Measurements from ENCODE around the gene IPO5. TPM values are rescaled to one million over a fixed set of nuclear protein-coding genes. Genes with fewer than 3 reads are reported as not detected.
"Not testable (repeated sequence)": the region's sequence is repeated elsewhere in the genome, so short reads cannot be mapped to it uniquely, and the experiment has no call there.

IPO5 gene
- total RNA-seq, 2 donors from 2014 or later, result 166 to 246 TPM

DNA sequence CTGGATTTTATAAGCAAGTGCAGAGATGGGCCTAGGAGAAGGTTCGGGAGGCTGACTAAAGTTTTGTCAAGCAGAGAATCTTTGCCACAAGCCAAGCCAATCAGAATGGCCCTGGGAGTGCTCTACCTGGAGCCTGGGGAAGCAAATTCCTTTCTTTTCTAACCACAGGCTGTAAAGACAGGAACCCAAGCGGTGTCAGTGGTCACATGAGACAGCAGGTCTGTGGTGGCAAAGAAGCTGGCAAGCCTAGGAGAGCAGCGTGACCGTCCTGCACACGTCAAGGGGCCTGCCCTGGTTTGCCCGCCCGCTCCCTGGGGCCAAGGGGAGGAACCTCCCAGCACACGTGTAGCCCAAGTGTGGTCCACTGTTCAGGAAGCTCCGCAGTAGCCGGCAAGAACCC is 90.8 kb downstream of the IPO5 start:
- H3K4me1 Mint-ChIP-seq, result no peaks in the 10 kb centered on the region
- no peaks in the 10 kb centered on the region for H3K36me3 Mint-ChIP-seq (ENCODE audit: low read depth)
- no peak overlapping the region for H3K27ac Mint-ChIP-seq
- H3K27me3 Mint-ChIP-seq, result peaks cover 4% of the 10 kb centered on the region
- ATAC-seq (replicated peaks), result no peak
- no peaks in the 10 kb centered on the region for H3K9me3 Mint-ChIP-seq
- no peak overlapping the region for H3K4me3 Mint-ChIP-seq

DNA sequence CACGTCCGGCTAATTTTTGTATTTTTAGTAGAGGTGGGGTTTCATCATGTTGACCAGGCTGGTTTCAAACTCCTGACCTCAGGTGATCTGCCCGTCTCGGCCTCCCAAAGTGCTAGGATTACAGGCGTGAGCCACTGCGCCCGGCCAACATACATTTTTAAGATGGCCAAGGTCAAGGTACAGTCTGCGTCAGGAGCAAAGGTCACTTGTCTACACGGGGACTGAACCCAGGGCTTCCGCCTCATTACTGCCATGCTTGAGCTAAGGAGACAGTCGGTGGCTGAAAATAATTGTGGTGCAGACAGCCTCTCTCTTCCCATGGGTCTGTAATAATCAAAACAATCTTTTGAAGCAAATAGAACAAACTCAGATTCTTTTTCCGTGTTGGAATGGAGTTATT is 94.3 kb downstream of the IPO5 start:
- H3K4me3 Mint-ChIP-seq; H3K9me3 Mint-ChIP-seq; ATAC-seq (replicated peaks); H3K4me1 Mint-ChIP-seq; H3K27ac Mint-ChIP-seq; H3K27me3 Mint-ChIP-seq; H3K36me3 Mint-ChIP-seq (ENCODE audit: low read depth): not testable (repeated sequence)

DNA sequence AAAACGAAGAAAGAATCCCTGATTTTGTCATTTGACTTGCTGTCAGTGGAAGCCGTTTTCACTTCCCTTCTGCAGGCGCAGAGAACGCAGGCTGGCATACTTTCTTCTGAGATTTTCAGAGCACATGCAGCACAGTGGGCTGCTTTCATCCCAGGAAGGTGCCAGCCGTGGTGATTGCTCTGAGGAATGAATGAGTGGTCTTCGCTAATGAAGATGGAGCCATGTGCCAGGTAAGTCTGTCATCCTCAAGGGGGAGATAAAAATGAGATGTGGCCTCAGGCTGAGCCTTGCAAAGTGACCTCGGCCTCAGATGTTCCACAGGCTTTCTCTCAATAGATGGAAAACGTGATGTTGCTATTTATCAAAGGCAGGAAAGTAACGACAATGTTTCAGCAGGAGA is 94.8 kb downstream of the IPO5 start:
- Mint-ChIP-seq H3K4me3 (no peak overlapping the region), H3K27ac (no peak overlapping the region), H3K4me1 (no peaks in the 10 kb centered on the region), H3K9me3 (no peaks in the 10 kb centered on the region), H3K27me3 (peaks cover 4% of the 10 kb centered on the region), H3K36me3 (ENCODE audit: low read depth) (no peaks in the 10 kb centered on the region)
- ATAC-seq (replicated peaks), result no peak

DNA sequence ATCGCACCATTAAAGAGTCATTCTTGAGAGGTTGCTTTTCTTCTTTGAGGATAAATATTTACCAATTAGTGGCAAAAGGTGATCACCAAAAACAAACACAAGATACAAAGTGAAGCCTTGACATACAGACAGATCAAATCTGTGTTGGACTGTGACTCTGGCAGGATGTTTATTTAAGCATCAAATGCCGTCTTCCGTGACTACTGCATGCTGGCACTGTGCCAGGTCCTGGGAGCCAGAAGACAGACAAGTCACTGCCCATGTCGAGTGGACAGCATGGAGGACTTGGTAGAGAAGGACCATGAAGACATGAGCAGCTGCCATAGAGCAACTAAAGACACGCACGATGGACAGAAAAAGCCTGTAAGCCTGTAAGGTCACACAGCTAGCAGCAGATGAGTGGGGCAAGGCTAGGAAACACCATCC is 96.6 kb downstream of the IPO5 start:
- Mint-ChIP-seq H3K27ac (no peak overlapping the region), H3K4me1 (no peaks in the 10 kb centered on the region), H3K4me3 (no peak overlapping the region), H3K9me3 (no peaks in the 10 kb centered on the region), H3K36me3 (ENCODE audit: low read depth) (no peaks in the 10 kb centered on the region), H3K27me3 (peaks cover 12% of the 10 kb centered on the region)
- ATAC-seq (replicated peaks), result no peak

DNA sequence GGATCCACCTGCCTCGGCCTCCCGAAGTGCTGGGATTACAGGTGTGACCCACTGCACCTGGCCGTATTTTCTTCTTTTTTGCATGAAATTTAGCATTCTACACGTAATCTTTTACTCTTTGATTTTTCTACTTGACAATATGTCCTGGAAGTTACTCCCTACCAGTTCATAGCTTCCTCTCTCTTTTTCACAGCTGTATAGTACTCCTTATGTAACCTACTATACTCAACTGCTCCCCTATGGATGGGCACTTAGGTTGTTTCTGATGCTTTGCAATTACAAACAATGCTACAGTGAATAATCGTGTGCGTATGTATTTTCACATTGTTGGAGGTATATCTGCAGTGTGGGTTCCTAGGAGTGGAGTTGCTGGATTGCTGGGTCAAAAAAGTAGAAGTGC is 98.9 kb downstream of the IPO5 start:
- H3K4me1 Mint-ChIP-seq, result no peaks in the 10 kb centered on the region
- H3K27ac Mint-ChIP-seq, result no peak overlapping the region
- no peaks in the 10 kb centered on the region for H3K9me3 Mint-ChIP-seq
- peaks cover 23% of the 10 kb centered on the region for H3K27me3 Mint-ChIP-seq
- no peak for ATAC-seq (replicated peaks)
- H3K36me3 Mint-ChIP-seq (ENCODE audit: low read depth), result no peaks in the 10 kb centered on the region
- no peak overlapping the region for H3K4me3 Mint-ChIP-seq

DNA sequence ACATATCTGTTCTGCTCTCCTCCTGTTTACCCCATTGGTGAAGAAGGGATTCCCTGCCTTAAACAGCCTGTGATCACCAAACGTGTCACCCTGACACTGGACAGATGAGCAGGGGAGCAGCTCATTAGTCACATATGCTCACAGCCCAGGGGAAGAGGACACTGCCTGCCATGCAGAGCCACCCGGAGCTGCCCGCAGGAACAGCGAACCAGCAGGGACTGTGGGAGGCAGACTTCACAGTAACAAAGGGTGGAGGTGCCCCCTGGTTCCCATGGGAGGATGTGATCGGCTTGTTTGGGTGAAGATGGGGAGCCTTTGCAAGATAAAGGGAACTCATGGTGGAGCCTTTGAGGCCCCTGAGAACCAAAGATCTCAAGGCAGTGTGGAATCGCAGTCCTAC is 100.8 kb downstream of the IPO5 start:
- peaks cover 23% of the 10 kb centered on the region for H3K27me3 Mint-ChIP-seq

DNA sequence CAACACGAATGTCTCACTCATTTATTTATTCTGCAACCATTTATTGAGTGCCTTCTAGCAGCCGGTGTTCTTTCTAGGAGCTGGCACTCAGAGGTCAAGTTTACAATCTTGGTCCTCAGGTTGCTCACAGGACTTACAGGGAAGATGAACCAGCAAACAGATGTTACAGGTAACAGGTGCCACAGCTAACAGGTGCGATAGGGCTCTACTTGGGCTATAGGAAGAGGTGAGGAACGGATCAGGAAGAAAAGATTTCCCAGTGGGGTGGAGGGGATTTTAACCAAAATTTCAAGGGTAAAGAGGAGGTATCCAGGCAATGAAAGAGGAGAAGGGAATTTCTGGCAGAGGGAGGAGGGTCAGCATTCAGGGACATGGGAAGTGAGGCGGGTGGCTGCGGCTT is 102.1 kb downstream of the IPO5 start:
- Mint-ChIP-seq H3K27ac (no peak overlapping the region), H3K36me3 (ENCODE audit: low read depth) (no peaks in the 10 kb centered on the region), H3K4me3 (no peak overlapping the region), H3K9me3 (no peaks in the 10 kb centered on the region), H3K27me3 (peaks cover 23% of the 10 kb centered on the region), H3K4me1 (no peaks in the 10 kb centered on the region)
- ATAC-seq (replicated peaks), result no peak

More for the DNA sequence above, 100.8 kb downstream of the IPO5 start:
- H3K4me3 Mint-ChIP-seq, result no peak overlapping the region
- H3K36me3 Mint-ChIP-seq (ENCODE audit: low read depth), result no peaks in the 10 kb centered on the region
- ATAC-seq (replicated peaks), result no peak
- no peak overlapping the region for H3K27ac Mint-ChIP-seq
- H3K4me1 Mint-ChIP-seq, result no peaks in the 10 kb centered on the region
- no peaks in the 10 kb centered on the region for H3K9me3 Mint-ChIP-seq

DNA sequence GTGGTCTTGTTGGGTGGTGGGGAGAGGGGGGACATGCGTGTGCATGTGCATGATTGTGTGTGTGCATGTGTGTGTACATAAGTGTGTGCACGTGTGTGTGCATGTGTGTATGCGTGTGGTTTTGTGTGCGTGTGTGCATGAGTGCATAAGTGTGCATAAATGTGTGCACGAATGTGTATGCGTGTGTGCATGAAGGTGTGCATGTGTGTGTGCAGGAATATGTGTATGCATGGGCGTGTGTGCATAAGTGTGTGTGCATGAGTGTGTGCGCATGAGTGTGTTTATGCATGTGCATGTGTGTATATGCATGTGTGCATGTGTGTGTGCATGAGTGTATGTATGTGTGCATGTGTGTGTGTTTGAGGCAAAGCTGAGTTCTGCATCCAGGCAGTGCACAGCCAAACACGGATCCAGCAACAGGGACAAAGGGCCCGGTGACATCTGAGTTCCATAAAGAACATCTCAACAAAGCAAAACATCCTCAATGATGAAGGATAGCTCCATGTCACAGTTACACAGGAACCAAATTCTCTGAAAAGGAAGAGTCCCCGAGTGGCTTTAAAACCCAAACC is 103.5 kb downstream of the IPO5 start:
- Mint-ChIP-seq H3K9me3 (no peaks in the 10 kb centered on the region), H3K4me1 (no peaks in the 10 kb centered on the region), H3K4me3 (no peak overlapping the region), H3K27me3 (peaks cover 23% of the 10 kb centered on the region), H3K36me3 (ENCODE audit: low read depth) (no peaks in the 10 kb centered on the region), H3K27ac (no peak overlapping the region)
- ATAC-seq (replicated peaks), result no peak

DNA sequence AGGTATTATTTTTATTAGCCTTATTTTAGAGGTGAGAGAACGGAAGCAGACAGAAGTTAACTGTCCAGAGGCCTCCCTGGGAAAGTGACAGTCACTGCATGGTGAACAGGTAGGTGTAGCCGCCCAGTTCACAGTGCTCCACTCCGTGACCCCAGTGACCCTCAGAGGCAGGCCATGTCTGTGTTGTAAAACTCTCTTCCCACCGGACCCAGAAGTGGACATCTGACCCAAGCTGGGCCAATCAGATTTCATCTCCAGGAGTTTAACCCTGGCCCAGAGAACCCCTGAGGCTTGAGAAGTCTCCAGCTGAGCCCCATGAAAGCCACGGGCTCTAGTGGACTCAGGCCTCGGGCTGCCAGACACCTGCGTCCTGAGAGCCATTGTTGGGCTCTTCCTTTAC is 105.8 kb downstream of the IPO5 start:
- no peak overlapping the region for H3K4me3 Mint-ChIP-seq
- H3K27ac Mint-ChIP-seq, result no peak overlapping the region
- H3K27me3 Mint-ChIP-seq, result peaks cover 13% of the 10 kb centered on the region
- H3K4me1 Mint-ChIP-seq, result no peaks in the 10 kb centered on the region
- H3K36me3 Mint-ChIP-seq (ENCODE audit: low read depth), result no peaks in the 10 kb centered on the region
- no peaks in the 10 kb centered on the region for H3K9me3 Mint-ChIP-seq
- ATAC-seq (replicated peaks), result no peak

DNA sequence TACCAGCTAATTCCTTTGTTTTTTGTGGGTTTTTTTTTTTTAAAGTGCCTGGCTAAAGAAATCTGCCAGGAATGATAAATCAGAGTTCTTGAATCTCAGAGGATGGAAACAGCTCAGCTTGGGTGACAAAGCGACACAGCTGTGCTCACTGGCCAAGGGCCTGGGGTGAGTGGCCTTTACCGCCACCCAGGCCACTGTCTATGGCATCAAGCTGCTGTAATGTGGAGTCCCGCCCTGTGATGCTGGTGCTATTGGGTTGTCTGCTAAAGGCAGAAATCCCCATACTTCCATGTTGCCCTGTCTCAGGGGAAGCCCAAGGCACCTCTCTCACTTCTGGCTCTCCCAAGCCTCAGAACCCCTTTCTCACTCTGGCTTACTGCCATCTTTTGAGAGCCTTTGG is 106.8 kb downstream of the IPO5 start:
- Mint-ChIP-seq H3K9me3 (no peaks in the 10 kb centered on the region), H3K36me3 (ENCODE audit: low read depth) (no peaks in the 10 kb centered on the region), H3K4me3 (no peak overlapping the region), H3K27ac (no peak overlapping the region), H3K4me1 (no peaks in the 10 kb centered on the region), H3K27me3 (peaks cover 9% of the 10 kb centered on the region)
- ATAC-seq (replicated peaks), result no peak

DNA sequence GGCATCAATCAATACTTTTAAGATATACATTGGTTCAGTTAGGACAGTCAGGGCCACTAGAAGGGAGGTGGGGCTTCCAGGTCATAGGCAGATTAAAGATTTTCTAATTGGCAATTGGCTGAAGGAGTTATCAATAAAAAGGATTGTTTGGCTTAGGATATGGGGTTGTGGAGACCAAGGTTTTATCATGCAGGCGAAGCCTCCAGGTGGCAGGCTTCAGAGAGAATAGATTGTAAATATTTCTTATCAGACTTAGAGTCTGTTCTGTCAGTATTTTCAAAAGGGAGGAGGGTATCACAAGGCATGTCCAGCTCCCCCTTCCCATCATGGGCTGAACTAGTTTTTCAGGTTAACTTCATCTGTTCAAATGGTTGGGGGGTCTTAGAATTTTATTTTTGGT is 112.0 kb downstream of the IPO5 start:
- H3K27ac Mint-ChIP-seq, result no peak overlapping the region
- H3K4me3 Mint-ChIP-seq, result no peak overlapping the region
- no peak for ATAC-seq (replicated peaks)
- H3K9me3 Mint-ChIP-seq, result no peaks in the 10 kb centered on the region
- no peaks in the 10 kb centered on the region for H3K4me1 Mint-ChIP-seq
- peaks cover 8% of the 10 kb centered on the region for H3K27me3 Mint-ChIP-seq
- no peaks in the 10 kb centered on the region for H3K36me3 Mint-ChIP-seq (ENCODE audit: low read depth)

DNA sequence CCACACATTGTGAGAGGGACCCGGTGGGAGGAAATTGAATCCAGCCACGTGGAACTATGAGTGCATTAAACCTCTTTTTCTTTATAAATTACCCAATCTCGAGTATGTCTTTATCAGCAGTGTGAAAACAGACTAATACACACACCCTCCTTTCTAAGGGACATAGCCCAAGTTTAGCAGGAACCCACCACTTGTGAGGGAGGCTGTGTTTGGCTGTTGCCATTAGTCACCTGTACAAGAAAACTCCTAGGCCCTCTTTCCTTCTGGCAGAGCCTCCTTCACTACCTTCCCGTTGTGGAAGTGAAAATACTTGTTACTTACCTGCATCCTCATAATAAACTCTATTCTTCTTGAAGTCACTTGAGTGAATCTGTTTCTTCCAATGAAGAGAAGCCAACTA is 113.2 kb downstream of the IPO5 start:
- Mint-ChIP-seq H3K4me1 (no peaks in the 10 kb centered on the region), H3K9me3 (no peaks in the 10 kb centered on the region), H3K27ac (no peak overlapping the region), H3K27me3 (peaks cover 8% of the 10 kb centered on the region), H3K36me3 (ENCODE audit: low read depth) (no peaks in the 10 kb centered on the region), H3K4me3 (no peak overlapping the region)
- no peak for ATAC-seq (replicated peaks)

DNA sequence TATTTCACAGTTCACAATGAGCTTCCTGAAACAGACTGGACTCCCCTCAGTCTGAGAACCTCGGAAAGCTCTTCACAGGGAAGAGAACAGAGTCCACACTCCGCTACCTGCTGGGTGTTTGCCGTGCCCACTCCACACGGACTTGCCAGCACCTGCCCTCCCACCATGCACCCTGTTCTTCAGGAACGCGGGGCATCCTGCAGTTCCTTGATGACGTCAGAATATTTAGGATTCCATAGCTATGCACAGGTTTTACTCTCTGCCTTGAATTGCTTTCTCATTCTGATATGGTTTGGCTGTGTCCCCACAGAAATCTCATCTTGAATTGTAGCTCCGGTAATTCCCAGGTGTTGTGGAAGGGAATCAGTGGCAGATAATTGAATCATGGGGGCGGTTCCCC is 115.0 kb downstream of the IPO5 start:
- ATAC-seq (replicated peaks), result no peak
- H3K9me3 Mint-ChIP-seq, result no peaks in the 10 kb centered on the region
- H3K4me3 Mint-ChIP-seq, result no peak overlapping the region
- H3K36me3 Mint-ChIP-seq (ENCODE audit: low read depth), result no peaks in the 10 kb centered on the region
- peaks cover 8% of the 10 kb centered on the region for H3K27me3 Mint-ChIP-seq
- no peaks in the 10 kb centered on the region for H3K4me1 Mint-ChIP-seq
- no peak overlapping the region for H3K27ac Mint-ChIP-seq

DNA sequence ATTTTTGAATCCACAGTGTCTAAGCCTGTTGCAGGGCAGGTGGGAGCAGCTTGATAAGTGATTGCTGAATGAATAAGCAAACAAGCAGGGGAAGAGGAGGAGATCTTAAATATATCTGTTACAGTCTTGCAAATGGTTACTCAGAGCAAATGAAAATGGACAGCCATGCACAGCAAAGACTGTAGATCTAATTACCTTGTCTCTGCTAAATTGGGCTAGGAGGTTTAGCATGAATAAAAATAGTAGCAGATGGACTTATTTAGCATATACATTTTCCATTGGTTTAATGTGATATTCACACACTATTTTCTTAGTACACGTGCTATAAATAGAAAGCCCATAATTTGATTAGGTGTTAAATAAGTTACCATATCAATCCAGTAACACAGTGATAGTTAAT is 116.5 kb downstream of the IPO5 start:
- no peak for ATAC-seq (replicated peaks)
- Mint-ChIP-seq H3K9me3 (no peaks in the 10 kb centered on the region), H3K4me1 (no peaks in the 10 kb centered on the region), H3K27ac (no peak overlapping the region), H3K4me3 (no peak overlapping the region), H3K36me3 (ENCODE audit: low read depth) (no peaks in the 10 kb centered on the region), H3K27me3 (peaks cover 11% of the 10 kb centered on the region)

DNA sequence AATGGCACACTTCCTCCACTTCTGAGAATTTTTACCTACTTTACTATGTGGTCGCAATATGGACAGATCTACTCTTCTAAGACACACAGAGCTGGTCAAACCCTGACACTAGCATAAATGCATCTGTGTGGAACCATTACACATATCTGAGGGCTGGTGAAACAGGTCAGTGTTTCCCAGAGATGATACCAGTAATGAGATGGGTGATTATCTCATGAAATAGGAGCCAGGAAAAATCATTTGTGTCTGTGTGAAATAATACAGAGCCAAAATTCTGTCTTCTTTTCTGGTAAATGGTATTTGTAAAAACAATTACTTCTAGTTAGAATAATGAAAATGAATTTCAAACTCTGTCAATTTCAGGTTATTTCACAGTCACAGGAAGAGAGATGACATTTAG is 117.8 kb downstream of the IPO5 start:
- no peak overlapping the region for H3K27ac Mint-ChIP-seq
- peaks cover 11% of the 10 kb centered on the region for H3K27me3 Mint-ChIP-seq
- no peak overlapping the region for H3K4me3 Mint-ChIP-seq
- ATAC-seq (replicated peaks), result no peak
- no peaks in the 10 kb centered on the region for H3K36me3 Mint-ChIP-seq (ENCODE audit: low read depth)
- H3K4me1 Mint-ChIP-seq, result no peaks in the 10 kb centered on the region
- H3K9me3 Mint-ChIP-seq, result no peaks in the 10 kb centered on the region

DNA sequence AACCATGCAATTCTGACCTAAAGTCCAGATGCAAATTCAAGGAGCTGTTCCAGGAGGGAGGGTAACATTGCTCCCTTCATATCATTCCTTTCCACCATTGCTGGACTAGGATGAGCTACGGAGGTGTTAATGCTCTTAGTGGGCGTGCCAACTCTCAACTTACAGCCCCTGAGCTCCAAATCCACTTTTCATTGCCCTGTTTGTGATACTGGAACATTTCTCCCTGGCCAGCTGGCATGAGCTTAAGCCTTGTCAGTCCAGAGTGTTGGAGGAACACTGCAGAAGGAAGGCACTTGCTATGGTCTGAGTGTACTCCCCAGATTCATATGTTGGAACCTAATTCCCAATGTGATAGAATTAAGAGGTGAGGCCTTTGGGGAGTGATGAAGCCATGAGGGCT is 119.0 kb downstream of the IPO5 start:
- no peak overlapping the region for H3K27ac Mint-ChIP-seq
- H3K27me3 Mint-ChIP-seq, result peaks cover 6% of the 10 kb centered on the region
- no peaks in the 10 kb centered on the region for H3K4me1 Mint-ChIP-seq
- no peak overlapping the region for H3K4me3 Mint-ChIP-seq
- H3K9me3 Mint-ChIP-seq, result no peaks in the 10 kb centered on the region
- no peaks in the 10 kb centered on the region for H3K36me3 Mint-ChIP-seq (ENCODE audit: low read depth)
- no peak for ATAC-seq (replicated peaks)
